ENCODE measurements around the gene BMX.

BMX gene
- total RNA-seq: 0 reads per million in 4 experiments

DNA sequence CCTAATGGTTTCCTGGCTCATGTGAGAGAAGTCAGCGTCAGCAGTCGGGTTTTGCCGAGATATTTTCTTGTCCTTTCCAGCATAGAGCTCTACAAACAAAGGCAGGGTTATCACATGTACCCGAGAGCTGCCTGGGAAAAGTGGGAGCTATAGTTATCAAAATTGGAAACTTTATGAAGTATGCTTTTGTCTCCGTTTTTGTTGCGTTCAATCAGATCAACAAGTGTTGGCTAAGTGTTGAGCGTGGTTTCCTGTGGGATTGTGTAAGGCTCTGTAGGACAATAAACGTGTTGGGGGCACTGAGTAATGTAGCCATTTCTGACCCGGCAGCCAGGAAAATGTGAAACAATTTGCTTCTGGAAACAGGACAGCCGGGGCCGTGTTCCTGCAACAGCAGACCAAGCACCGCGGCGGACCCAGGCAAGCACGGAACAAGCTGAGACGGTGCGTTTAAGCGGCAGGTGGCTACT, at the start of gene BMX:
BMX (plus strand) TSS at position 311 of the 470 bp plus-strand sequence. CDS start 7,547 bp downstream, outside the sequence.
- no peak for DNase-seq

DNA sequence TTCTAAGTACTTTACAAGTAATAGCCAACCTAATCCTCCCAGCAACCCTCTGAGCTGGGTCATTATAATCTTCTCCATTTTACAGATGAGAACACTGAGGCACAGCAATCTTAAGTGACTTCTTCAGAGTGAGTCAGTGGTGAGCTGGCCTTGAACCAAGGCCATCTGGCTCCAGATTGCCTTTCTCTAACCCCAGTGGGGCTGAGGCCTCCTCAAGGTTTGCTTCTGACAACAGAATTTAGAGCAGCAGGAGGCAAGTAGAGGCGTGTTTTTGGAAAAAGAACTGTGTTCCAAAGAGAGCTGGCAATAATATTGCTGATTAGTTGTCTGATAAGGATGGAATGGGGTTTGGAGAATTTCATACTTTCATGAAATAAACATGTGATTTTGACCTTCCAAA, 48.7 kb upstream of the BMX start:
- DNase-seq: no peak

DNA sequence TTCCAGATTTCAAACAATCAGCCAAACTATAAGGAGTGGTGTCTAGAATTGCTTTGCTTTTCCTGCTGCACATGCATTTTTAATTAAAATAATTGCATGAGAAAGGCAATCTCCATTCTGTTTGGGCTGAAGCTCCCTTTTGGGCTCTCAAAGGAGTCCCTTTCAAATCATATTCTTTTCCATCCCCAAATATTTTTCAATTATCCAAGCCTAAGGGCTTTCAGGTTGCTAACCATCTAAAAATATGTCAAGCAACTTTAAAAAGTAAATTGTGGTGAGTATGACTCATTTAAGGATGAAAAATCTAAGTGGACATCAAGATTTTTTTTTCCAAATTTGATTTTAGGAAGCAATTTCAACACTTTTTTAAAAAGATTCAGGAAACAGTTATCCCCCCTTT, 35.9 kb upstream of the BMX start:
- no peak for DNase-seq

DNA sequence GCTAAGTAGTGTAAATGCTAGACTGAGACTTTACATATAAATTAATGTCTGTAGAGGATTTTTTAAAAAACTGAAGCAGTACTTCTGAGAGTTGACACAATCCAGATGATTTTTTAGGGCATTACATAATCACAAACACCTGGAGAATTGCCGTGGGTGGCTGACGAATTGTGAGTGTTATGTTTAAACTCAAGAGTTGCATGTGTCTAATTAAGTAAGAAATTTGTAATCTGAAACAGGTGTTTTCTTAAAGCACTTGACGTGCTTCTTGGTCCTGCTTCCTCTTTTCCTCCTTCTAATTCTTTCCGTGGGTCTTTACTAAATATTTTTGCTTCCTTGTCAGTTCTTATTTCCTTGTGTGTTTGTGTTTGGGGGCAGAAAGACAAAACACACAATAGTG, 35.3 kb upstream of the BMX start:
- DNase-seq: no peak

DNA sequence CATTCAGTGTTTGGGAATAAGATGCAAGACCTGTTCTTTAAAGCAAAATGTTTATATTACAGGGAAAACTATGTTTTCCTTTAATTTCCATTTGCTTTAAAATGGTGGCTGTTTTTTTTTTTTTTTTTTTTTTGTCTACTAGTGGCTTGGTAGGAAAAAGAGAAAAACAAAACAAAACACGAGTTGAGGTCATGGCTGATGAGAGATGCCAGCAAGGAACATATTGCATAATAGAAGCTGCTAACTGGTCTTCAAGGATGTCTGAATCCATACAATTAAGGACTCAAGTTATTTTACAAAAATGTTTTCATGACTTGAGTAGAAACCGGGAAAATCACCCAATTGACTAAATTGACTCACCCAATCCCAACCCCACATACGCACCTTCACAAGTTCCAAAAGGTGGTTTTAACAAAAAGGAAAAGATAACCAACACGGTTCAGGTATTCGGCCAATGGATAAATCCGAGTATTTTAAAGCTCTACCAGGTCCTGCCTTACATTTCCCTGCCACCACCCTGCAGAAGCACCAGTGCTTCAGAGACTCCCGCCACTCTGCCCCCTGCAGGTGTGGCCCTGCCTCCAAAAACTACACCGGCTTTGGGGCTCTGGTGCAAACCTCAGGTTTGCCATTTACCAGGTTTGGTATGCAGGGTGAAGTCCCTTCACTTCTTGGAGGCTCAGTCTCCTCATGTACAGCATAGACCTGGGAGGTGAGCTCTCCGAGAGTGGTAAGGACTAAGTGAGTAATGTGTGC, 34.5 kb upstream of the BMX start:
- no peak for DNase-seq

DNA sequence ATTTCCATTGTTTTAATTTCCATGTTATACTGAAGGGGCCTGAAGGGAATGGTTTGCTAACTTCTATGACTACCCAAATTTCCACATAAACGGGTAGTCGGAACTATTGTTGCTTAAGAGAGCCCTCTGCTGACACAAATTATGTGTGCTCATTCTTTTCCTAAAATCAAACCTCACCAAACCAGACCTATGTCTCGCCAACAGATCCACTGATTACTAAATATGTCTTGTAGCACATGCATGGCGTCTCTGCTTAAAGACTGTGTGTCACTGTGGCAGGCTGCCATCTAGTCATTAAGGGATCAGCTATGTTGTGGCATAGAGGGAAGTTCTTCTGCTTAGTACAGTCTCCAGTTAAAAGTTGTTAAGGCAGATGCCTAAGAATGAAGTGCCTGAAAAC, 32.6 kb upstream of the BMX start:
- DNase-seq: peak; percentile 0

DNA sequence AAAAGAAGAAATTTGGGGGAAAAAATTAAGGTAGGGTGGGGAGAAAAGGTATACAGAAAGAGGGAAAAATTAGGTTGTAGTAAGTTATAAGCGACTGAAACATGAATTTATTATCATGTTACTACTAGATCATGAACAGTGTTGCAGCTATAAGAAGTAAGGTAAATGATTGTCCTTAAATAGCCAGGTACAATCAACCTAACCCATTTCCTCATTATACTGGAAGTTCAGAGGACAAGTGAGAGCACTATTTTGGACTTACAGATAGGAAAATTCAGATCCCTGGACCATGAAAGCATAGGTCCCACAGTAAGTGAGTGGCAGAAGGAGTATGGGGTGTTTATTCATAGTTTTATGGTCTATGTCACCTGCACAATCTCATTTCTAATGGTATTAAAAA, 31.0 kb upstream of the BMX start:
- no peak for DNase-seq

DNA sequence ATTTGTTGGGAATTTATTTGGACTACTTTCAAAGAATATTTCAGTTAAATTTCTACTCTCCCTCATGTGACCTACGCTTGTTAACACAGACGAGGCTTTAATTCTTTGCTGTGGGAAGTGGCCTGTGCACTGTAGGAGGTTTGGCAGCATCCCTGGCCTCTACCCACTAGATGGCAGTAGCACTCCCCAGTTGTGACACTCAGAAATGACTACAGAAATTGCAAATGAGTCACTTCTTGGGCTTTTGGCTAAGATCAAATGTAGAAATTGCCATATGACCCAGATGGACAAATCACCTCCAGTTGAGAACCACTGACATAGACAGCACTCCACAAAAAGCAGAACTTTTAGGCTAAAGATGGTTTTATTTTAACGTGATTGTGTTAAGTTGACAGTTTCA, 29.6 kb upstream of the BMX start:
- peak; percentile 3 for DNase-seq

DNA sequence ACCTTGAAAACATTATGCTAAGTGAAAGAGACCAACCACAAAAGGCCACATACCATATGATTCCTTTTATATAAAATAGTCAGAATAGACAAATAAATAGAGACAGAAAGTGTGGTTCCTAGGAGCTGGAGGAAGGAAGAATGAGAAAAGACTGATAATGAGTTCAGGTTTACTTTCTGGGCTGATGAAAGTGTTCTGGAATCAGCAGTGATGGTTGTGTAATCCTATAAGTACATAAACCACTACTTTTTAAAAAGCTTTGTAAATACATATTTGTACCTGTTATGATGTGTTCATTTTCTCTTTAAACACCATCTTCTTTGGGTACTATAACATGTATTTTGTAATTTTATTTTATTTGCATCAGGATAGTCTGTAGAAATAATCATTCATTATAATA, 28.1 kb upstream of the BMX start:
- DNase-seq: no peak

DNA sequence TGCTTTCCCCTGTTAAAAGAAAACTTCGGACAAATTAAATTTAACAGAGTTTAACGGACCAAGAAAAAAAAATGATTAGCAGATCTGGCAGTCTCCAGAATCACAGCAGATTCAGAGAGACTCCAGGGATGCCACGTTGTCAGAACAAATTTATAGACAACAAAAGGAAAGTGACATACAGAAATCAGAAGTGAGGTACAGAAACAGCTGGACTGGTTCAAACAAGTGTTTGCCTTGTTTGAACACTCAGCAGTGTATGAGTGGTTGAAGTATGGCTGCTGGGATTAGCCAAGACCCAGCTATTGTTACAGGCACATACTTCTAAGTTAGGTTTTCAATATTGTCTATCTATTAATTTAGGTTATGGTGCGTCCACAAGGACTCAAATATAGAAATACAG, 26.6 kb upstream of the BMX start:
- no peak for DNase-seq

DNA sequence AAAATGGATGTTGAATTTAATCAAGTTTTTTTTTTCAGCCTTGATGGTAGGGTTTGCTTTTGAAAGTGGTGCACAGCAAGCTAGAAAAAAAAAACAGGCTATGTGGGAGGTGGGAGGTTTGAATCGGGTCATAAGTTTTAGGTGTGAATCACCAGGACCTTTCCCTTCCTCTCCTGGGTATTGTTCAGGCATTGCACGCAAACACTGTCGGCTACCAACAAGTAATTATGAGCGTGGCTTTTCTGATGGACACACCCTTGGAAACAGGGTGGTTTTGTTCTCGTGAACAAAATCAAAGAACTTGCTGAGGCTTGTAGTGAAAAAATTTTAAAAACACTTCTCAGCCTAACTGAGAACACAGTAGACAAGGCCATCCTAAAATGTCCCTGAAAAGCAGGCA, 25.6 kb upstream of the BMX start:
- DNase-seq: no peak

DNA sequence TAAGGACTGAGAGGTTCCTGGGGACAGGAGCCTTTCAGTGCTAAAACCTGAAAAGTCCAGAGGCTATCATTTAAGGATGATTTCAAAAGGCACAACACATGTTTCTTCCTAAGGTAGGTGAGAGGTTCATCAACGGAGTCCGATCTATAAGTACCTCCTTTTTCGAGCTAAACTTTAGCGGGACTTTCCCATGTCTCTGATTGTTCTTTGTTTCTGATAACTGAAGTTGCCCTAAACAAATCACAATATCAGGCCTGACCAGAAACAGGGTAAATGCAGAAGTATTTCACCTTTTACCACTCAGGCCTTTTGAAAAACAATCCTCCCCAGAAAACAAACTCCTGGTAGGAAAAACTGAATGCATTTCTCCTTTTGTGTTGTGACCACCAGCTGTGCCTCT, 25.1 kb upstream of the BMX start:
- DNase-seq: no peak

DNA sequence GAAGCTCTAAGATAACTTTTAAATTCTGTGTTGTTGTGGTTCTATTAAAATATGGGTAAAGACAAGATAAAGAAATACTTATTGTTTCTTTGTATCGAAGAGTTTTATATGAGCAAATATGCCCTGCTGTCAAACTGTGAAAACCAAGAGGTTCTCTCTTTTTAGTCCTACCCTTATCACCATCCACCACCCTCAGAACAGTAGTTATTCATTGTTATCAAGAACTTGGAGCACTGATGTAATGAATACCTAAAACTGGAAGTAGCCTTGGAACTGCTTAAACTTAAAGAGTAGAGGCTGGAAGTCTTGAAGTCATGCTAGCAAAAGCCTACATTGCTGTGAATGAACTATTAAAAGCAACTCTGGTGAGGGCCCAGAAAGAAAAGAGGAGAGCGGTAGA, 16.7 kb upstream of the BMX start:
- DNase-seq: no peak

DNA sequence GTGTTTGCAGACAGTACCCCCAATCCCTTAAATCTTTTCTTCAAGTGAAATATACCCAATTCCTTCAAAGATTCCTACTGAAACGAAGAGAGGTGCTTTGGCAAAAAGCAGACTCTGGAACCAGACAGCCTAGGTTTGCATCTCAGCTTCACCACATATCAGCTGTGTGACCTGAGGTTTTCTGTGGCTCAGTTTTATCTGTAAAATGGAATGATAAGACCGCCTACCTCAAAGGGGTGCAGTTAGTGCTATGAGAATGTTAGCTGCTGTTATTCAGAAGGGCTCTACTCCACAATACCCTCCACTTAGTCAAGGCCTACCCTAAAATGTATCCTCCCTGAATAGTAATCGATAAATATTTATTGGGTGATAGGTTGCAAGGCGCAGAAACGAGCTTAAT, 8.1 kb upstream of the BMX start:
- no peak for DNase-seq

DNA sequence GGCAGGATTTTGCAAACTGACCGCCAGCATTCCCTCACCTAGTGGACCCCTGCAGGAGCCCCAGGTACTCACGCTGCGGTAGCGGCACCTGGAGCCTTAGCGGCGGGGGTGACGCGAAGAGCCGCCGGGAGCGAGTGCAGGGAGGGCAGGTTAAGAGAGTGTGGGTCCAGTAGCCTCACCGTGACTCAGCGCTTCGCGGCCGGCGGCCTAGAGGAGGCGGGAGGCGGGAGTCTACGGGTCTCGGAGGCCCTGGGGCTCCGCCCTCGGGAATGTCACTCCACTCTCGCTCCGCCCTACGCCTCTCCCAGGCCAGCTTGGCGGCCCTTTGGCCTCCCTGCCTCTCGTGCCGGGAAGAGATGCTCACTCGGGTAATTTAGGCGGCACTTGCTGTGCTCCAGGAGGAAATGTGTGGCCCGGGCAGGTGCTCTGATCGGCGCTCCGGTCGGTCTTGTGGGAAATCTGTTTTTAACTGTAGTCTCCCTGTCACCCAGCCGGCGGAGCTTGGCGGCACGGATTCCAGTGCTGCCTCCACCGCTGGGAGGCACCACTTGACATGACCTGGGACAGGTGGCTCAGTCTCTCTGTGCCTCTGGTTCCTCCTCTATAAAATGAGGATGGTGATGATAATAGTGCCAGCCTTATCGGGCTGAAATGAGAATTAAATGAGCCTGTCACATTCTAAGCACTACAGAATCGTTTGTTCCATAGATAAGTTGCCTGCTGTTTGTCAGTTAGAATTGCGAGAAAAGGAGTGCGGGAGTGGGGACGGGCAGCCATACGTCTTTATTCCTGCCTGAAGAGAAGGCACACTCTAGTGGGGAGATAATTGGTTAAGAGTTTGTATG, 7.3 kb upstream of the BMX start, which contains the start of gene PIR:
PIR (minus strand) TSS at position 216 of the 845 bp plus-strand sequence. CDS start 2,076 bp downstream, outside the sequence.
- no peak for DNase-seq

DNA sequence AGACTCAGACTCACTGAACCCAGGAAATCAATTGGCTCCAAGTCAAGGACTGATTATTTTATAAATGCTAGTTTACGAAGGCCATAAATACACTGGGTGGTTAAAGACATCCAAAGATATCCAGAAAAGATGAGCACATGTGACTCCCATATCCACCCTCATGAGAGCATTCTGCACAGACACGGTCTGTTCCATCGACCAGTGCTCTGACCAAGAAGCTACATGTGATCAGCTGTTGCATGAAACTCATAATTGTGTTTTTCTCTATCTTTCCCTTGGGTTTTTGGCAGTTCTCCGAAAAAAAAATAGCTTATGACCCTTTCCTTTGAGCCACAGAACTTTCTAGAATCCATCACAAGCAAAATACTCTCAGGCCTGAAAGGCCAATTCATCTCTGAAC, 4.8 kb upstream of the BMX start:
- no peak for DNase-seq

DNA sequence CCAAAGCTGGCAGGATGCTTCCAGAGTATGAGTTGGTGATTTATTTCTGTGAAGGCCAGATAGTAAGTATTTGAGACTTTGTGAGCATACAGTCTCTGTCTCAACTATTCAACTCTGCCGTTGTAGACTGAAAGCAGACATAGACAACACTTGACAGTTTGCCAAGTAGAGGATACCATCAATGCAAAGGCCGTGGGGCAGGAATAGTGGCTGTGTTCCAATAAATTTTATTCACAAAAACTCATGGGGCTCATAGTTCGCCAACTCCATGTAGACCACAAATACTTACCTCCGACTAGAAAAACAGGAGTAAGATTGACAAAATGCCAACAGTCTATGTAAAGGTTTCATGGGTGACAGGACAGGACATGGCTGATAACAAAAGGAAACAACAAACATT, 3.8 kb upstream of the BMX start:
- DNase-seq: no peak

DNA sequence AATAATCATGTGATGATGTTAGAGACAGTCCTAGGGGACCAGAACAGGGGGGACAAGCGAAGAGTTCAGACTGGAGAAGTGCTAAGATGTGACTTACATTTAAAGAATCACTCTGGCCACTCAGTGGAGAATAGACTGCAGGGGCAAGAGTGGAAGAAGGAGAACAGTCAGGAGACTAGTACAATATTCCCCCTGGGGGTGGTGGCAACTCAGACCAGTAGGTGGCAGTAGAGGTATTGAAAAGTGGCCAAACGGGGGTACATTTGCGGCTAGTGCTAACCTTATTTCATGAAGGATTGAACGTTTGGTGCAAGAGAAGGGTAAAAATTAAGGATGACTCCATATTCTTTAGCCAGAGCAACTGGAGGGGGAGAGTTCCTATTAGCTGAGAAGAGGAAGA, 2.7 kb upstream of the BMX start:
- DNase-seq: peak; percentile 15

DNA sequence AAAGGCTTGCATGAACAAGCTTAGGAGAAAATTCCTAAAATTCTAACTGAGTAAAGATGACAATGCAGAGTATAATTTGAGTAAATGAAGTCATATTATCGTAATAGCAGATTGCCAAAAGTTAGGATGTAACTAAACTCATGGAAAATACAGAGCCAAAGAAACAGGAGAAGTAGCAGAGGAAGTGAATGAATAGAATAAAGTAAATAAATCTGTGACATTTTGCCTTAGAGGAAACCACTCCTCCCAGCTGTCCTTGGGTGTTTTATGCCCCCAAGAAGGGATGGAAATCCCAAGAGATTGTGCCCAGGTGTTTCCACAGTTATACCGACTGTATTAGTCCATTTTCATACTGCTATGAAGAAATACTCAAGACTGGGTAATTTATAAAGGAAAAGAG, 1.9 kb upstream of the BMX start:
- no peak for DNase-seq

DNA sequence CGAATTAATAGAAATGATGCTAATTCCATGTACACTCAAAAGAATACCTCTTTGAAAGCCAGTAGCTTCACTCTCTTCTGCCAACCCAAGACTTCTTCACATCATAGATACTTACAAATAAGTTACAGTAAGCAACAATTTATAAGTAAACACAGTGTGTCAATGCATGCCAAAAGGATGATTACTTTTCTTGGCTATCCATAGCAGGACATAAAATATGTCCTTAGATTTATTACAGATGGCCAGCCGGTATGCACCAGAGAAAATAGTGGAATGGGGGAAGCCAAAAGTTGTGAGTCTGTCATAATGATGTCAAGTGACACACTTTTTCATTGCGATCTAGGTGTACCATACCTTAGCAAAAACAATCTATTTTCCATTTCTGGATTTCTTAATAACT, 631 bp upstream of the BMX start:
- no peak for DNase-seq

DNA sequence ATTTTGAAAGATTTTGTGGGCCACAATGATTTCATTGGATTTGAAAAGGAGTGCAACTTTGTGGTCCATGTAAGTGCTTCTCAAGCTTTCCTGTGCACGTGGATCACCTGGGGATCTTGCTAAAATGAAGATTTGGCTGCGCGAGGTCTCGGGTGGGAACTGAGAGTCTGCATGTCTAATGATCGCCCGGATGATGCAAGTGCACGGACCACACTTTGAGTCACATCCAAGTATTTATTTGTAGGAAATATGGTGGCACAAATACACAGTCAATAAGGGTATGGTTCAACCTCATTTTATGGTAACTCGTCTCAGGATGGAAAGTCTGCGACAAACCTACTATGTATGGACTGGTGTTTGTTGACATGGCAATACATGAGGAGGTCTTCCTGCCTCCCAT, 899 bp downstream of the BMX start:
- DNase-seq: no peak

DNA sequence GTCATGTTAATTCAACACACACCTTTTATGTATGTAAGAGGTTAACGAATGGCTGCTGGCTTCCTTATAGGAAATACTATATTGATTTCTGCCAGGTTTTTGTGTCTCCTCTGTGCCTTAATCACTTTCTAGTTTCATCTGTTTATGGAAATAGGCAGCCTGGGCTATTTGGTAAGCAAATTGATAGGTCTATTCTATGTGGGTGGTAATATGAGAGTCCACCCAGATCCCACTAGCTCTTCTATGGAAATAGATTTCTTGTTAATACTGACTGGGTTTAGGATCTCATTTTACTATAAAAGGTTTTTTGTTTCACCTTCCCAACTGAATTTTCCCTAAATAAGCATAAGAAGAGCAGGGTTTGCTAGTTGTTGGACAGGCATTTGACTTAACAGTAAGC, 4.1 kb downstream of the BMX start:
- no peak for DNase-seq

DNA sequence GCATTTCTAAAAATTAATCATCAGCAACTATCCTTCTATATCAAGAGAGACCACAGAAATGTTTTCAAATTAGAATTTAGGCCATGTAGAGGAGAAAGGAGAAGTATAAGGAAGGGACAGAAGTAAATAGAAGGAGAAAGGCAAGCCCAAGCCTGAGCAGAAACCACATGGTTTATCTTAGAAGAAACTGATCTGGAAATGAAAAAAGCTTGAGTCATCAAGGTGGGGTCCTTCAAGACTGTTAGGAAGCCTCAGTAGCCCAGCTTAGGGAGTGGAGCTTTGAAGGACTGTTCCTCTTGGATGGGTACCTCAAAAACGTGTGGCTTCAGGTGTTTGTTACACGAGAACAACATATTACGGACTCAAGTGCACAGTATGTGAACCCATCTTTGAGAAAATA, 4.5 kb downstream of the BMX start:
- DNase-seq: no peak

DNA sequence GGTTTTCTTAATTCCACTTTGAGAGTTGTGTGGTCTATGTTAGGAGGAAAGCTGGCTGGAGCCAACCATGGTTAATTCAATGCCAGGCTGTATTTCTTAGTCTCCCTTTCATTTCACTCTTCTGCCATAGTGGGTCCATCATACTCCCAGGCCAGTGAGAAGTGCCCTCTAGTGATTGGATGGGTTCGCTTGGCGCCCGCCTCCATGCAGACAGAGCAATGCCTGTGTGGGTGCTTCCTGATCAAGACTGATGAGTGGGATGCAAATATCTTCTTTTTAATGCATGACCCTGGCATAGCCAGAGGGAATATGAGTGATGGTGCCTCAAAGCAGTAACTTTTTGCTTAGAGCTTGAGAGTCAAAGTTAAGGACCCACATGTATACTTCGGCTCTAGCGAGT, 6.4 kb downstream of the BMX start:
- DNase-seq: no peak

Measured in effector CD8-positive, alpha-beta T cell (primary cell).